Heart left ventricle (tissue), 13 donors: ENCODE measurements around the gene NAP1L4.

Experiments
- POLR2A ChIP-seq, 2 donors: fragments of 450-650 bp; IDR thresholded peaks; one replicate each; pipeline ENCODE4 v1.6.1; 2017; ENCODE audit warnings: antibody characterized with exemption in 2 of 2, mild to moderate bottlenecking in 2 of 2, moderate library complexity in 2 of 2
- TF ChIP-seq, protein P1 (sequence below), 12 donors: fragments of 200-600 bp; sonication (generic) in 4 of 12; IDR thresholded peaks; one replicate each; pipeline versions ENCODE4 v1.5.0 to v1.8.0; 2018 to 2022; ENCODE audit warnings: antibody characterized with exemption in 12 of 12, mild to moderate bottlenecking in 5 of 12
- donor health status: ischemic (EF 13 %, LVEDD 7.1; RV severe dilation, severe dysfunction).
- donor health status: DM: no; HTN: yes; CAD: no.
- donor health status: DM: no; HTN: no; CAD: no.
- donor health status: ischemic (EF 25% LVEDD 6.9; RV normal size, moderate dysfunction).
- donor health status: ischemic (EF 25% LVEDD 5.7; RV mildly dilated, moderate dysfunction).
- donor health status: ischemic (EF 35%, LVEDD 5.7; RV mildly dilated, moderate dysfunction).
- donor health status: nonischemic (EF 11% LVEDD 7.7; RV severe dilation, severe dysfunction).
- donor health status: DM: yes; HTN: yes; CAD: no.
- donor health status: PGD.
- donor health status: ischemic (EF 29% LVEDD 5.4; RV normal size, mild dysfunction).
- donor health status: nonischemic (EF 23%, LVEDD 6.1; RV moderate dilation, normal function).

DNA sequence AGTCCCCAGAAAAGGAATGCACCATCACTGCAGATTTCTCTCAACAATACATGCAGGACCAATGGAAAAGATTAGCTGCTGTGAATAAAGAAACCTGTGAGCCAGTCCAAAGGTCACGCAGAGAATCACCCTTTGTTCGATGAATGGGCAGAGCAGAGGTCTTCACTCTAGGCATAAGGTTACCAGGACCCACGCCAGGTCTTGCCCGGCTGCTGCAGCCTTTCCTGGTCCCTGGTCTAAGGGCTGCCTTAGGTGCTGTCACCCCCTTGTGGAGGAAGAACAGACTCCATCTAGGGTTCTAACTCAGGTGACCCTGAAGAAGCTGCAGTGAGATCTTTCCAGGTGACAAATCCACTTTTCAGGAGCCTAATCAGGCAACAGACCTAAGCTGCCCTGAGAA, 29.0 kb upstream of the NAP1L4 start:
- TF ChIP-seq, protein P1, sequence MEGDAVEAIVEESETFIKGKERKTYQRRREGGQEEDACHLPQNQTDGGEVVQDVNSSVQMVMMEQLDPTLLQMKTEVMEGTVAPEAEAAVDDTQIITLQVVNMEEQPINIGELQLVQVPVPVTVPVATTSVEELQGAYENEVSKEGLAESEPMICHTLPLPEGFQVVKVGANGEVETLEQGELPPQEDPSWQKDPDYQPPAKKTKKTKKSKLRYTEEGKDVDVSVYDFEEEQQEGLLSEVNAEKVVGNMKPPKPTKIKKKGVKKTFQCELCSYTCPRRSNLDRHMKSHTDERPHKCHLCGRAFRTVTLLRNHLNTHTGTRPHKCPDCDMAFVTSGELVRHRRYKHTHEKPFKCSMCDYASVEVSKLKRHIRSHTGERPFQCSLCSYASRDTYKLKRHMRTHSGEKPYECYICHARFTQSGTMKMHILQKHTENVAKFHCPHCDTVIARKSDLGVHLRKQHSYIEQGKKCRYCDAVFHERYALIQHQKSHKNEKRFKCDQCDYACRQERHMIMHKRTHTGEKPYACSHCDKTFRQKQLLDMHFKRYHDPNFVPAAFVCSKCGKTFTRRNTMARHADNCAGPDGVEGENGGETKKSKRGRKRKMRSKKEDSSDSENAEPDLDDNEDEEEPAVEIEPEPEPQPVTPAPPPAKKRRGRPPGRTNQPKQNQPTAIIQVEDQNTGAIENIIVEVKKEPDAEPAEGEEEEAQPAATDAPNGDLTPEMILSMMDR (IDR thresholded peaks at IDR 0.05): peak; percentile 21 to 59 (median 40)
- no peak for TF ChIP-seq POLR2A (IDR thresholded peaks at IDR 0.05)
